Hepatic stellate cell (primary cell): Measurements from ENCODE around the gene ZNF521.
"Not testable (repeated sequence)": the region's sequence is repeated elsewhere in the genome, so short reads cannot be mapped to it uniquely, and the experiment has no call there.

Experiments
- DNase-seq: peaks from one replicate; pipeline ENCODE4 v3.0.0; 2011; ENCODE audit warnings: low spot score

Gene ZNF521

DNA sequence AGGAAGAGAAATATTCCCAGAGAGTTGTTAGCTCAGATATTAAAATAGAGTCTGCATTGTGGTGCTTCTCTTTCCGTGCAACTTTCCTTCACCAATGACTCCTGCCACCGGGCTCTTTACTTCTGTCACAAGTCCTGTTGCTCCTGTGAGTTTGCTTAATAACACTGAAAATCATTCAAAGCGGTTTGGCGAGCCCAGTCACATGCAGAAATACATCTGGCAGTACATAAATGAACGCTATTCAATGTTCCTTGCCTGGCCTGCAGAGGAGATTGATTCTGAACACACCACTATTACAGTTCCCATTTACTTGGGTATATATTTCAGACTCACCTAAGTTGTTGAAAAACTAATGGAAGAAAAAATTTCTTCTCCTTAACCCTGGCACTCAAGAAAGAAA is 276.6 kb downstream of the ZNF521 start:
- no peak for DNase-seq

DNA sequence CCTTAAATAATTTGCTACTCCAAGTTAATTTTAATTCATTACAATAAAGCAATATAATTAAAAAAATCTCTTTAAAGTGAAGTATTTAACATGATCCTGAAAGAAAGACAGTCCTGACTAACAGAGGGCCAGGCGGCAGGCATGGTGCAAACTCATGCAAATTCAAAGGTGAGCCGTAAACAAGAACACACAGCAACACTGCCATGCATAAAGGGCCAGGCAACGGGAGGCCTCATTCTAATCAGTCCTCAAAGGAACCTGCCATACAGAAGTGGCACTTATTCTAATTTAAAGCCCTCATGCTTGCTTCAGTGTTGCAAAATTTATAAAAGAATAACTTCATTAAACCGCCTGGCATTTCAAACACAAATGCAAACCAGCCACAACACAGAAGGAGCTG is 277.0 kb downstream of the ZNF521 start:
- DNase-seq = no peak

DNA sequence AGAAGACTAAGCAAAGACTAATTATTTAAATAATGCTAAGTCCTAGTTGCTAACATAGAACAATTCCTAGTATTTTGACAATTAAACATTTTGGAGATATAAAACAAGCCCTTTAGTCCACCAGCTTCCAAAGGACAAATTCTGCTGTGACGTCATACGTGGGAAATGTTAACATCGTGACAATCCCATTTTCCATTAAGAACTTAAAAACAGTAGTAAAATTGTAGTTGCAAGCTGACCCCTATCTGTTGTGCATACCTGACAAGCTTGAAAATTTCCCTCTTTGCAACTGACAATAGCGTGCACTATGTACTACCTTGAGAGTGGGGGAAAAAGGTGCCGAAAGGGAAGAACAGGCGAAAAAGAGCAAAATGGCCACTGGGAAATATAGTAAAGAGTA is 279.8 kb downstream of the ZNF521 start:
- no peak for DNase-seq

DNA sequence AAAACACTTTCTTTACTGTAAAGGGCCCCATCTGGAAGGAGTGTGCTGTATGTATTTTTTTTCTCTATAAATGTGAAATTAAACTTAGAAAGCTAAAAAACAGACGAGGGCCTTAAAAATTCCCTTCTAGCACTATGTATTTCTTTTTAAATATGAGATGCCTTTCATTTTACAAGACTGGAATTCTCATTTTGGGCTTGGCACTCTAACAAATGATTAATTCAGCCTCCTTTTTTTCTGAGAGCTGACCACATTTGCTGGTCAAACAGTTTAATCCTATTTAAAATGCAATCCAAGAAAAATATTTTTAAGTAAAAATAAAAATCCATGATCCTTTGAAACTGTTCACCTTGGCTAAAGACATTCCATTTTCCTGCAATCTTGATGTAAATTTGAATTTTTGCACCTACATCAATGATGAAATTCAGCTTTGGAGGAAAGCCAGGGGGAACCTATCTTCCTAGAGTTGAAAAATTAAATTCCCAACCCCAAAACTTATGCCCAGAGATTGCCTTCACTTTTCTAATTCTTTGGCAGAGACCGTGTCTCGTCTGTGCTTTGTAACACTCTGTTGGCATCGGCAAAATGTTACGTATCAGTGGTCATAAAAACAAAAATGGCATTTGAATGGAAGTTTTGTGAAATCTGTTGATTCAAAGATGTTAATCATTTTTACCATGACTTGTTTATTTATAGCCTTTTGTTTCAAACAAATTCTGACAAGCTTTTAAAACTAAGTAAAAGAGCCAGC is 284.5 kb downstream of the ZNF521 start:
- DNase-seq = no peak

DNA sequence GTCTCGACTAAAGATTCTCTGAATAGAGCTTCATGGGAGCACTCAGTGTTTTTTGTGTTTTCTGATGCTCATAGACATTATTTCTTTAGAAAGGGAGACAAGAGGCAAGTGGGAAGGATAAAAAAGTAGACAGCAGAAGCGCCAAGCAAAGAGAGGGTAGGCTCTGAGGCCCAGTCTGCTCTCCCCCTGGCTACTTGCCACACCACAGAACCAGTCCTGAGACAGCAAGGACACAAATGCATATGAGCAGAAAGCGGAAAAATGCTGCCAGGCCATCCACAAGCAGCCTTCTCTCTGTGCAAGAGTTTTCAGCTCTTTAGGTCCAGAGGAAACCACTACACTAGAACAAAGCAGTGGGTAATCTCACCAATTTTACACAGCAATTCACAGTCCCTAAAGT is 285.4 kb downstream of the ZNF521 start:
- no peak for DNase-seq

DNA sequence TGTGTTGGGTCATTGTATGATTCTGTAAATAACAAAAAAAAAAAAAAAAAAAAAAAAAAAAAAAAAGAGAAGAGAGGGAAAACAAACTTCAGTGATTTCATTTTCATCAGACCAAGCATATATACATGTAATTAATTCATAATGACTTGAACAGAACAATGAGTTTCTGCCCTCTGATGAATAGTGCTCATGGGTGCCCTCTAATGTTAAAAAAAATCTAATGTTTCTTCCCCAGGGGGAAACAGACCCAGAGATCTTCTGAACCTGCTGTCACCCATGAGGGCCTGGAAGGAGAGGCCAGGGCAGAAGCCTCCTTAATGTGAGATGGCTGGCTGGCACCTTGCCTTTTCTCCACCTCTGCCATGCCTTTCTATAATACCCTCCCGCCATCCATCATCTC is 289.2 kb downstream of the ZNF521 start:
- no peak for DNase-seq

DNA sequence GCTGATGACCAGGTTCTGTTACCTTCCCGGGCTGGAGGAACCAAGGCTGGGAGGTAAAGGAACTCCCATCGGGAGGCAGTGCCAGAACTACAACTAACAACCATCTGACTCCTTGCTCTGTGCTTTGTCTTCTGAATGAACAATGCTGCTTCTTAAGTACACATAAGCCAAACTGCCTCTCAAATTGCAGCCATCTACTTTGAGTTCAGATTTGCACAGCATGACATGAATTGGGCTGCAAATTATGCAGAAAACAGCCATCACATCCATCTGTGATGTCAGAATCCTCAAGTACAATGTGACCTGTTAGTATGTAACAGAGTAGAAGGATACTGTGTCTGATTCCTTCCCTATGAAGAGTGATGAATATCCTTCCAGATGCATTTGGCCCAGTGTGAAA is 290.6 kb downstream of the ZNF521 start:
- DNase-seq = no peak

DNA sequence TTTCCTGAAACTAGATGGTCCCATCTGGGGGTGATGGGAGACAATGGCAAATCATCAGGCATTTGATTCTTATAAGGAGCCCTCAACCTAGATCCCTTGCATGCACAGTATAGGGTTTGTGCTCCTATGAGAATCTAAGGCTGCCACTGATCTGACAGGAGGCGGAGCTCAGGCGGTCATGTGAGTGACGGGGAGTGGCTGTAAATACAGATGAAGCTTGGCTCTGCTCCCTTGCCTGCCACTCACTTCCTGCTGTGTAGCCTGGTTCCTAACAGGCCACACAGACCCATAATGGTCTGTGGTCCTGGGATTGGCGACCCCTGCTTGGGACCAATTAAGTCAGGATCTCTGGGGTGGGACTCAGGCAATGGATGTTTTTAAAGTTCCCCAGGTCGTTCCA is 293.4 kb downstream of the ZNF521 start:
- no peak for DNase-seq

DNA sequence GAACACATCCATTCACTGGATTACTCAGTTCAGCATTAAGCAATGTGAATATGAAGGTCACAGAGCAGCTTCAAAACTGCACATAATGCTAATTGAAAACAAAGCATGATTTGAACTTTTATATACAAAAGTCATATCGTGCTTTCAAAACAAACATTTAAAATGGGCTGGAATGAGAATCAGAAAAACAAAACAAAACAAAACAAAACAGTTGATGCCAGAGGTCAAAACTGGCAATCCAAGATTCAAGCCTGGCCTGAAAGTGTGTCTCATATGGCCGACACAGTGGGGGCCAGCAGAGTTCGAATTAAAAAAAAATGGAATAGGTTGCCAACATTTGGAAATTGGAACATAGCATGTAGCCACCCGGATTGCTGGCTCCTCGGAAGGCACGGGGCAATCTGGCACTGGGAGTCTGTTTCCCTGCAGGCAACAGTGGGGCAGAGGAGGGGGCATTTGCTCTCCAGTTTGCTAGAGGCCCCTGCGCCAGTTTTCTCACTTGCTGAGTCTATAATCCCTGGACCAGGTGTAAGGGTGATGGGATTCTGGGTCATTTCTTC is 294.4 kb downstream of the ZNF521 start:
- DNase-seq = no peak

DNA sequence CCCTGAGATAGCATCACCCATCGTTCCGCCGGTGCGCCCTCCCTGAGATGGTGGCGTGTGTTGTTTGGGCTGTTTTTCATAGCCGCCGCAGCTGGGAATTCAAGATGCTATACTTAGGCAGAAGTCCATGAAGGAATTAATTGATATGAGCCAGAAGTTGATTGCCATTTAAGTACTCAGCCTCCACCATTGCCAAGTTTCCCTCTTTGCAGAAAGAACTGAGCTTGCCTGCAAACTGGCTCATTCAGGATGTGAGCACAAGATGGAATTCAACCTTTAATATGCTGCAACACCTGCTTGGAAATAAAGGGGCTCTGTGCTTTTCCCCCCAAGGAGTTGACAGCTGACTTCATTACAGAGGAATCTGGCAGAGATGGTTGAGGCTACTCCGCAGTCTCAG is 295.5 kb downstream of the ZNF521 start:
- DNase-seq = no peak

DNA sequence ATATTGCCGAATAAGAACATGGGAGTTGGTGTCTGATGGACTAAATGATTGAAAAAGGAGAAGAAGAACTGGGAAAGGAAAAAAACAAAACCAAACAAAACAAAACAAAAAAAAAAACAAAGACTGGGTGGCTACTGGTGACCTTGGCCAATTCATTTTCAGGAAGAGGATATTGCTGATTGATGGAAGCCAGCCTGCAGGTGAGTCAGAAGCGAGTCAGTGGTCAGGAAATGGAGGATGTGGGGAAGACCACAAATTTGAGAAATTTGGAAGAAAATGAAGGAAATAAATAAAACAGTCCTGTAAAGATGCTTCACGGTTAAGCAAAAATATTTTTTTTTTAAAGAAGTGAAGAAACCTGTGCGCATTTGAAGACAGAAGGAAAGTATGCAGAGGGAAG is 296.9 kb downstream of the ZNF521 start:
- no peak for DNase-seq

DNA sequence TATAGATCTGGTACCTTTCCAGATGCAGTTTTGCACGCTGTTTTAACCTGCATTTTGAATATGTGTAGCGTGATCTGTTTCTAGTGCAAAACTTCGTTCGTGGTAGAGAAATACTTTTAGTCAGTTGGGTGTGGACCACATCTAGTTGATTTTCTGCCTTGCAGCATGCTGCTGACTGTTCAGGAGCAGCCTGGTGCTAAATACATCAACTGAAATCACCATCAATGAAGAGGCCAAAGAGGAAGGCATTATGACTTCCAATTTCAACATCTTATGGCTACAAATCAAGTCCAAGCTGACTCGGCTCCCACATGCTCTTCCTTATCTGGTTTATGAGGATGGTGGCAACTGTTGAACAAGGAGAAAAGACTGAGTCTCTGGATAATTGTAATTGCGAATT is 298.5 kb downstream of the ZNF521 start:
- no peak for DNase-seq

DNA sequence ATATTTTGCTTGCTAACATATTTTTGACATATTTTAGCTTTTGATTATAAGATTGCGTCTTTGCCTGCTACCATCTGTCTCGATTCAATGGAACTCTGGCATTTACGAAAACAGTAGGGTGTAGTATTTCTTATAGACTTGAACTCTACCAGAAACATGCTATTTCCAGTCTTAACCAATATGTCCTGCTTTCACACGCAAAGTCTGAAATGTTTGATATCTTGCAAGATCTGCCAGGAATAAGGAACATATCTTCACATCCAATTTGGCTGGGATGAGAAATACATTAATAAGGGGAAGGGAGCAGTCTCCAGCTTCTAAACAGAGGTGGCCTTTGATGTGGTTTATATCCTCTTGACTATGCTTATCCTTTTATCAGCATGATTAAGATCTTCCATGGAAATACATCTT is 299.4 kb downstream of the ZNF521 start:
- DNase-seq = no peak

DNA sequence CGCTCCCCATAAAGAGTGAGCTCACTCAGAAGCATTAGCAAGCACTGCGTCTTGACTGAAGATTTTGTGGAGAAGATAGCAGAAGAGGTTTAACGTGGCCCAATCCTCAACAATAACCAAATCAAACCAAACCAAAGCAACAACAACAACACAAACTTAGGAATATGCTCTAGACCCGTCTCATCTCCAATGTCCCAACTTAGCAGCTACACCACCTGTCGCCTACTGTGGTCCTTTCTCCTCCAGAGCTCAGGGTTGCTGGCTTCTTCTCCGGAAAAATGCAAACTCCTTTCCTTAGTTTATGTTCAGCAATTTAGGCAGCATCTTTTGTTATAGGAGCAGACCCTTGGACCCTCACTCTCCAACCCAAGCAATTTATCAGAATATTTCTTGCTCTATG is 301.4 kb downstream of the ZNF521 start:
- no peak for DNase-seq

DNA sequence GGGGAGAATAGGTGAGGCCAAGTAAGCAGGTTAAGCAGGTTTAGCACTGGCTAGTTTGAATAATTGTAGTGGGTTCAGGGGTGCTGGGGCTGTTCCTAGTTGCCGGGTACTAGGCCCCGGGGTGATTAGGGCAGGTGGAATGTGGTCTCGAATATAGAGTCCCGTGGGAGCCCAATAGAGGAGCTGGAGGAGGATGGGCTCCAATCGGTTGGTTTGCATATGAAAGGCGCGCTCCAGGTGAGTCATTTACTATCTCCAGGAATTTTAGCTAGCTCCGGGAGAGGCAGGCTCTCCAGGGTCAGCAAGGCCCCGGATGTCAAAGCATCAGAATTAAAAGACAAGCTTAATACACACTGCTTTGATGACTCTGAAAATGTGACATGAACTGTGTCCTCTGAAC is 304.0 kb downstream of the ZNF521 start:
- DNase-seq = no peak

DNA sequence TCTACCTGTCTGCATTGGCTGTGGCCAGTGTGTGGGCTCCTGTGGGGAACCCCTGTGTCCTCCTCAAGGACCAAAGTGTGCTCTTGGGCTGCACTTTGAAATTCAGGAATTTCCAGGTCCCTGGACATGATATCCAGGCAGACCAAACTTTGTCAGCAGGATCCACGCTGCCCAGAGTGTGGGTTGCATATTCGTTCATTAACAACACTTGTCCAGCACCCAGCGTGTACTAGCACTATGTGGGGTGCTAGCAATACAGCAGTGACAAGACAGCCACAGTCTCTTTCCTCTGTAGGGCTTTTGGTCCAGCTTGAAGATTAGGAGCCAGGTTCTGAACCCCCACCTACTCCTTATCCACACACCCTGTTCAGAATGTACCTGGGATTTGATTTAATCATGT is 304.5 kb downstream of the ZNF521 start:
- no peak for DNase-seq

DNA sequence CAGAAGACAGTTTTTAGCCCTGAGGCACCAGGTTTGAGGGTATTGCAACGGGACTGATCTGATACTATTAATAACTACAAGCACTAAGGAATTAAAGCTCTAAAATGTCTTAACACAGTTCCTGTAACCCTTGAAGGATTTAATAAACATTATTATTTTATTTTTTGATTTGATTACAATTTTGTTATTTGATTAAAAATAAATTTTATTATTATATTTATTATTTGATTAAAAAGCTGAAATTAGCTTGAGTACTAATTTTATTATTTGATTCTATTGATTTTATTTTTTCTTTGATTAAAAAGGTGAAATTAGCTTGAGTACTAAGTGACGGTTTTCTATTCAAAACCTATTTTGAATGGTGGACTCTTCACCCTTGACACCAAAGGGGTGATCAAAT is 307.3 kb downstream of the ZNF521 start:
- DNase-seq = no peak

DNA sequence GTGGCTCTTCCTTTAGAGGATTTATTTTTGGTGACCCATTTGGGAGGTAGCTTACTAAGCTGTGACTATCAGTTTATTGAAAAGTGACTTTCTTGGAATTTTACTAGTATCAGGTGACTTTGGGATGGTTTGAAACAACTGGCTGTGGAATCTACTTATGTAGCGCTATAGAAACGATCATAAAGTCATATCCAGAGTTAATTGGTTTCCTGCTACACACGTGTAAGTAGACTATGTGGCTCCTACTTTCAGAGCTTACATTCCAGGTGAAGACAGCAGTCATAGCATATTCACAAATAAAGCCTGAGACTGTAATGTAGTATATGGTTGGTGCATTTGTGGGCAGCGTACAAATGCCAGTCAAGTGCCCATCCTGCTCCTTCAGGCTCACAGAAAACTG is 308.9 kb downstream of the ZNF521 start:
- no peak for DNase-seq

DNA sequence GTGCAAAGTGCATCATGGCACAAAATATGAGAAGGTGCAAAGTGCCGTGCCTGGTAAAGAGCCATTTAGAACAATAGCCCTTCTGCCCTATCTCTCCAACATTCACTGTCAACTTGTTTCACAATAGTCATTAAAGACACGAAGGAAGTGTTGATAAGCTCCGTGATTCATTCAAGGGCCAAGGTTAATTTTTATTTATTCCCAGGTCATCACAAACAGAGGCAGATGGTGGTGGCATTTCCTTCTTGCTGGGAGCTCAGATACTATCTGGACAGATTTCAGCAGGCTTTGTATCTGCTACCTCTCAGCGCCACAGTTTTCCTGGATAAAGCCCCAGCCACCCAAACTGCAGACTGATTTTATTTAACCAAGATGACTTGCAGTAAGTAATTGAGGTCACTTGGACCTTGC is 309.3 kb downstream of the ZNF521 start:
- no peak for DNase-seq

DNA sequence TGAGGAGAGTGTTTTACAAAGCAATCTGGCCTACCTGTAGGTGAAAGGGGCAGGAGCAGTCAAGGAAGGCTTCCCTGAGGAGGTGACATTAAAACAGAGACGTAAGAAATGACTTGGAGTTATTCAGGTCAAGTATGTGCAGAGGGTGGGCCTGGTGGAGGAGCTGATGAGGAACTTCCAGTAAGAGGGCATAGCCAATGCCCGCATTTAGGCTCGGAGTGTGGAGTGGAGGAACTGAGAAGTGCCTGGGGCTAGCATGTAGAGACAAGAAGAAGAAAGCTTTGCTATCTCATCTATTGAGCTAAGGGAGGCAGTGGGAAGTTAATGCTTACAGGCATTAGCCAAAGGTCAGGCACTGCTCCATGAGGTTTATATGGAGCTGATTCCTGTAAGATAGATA is 312.2 kb downstream of the ZNF521 start:
- DNase-seq = no peak

DNA sequence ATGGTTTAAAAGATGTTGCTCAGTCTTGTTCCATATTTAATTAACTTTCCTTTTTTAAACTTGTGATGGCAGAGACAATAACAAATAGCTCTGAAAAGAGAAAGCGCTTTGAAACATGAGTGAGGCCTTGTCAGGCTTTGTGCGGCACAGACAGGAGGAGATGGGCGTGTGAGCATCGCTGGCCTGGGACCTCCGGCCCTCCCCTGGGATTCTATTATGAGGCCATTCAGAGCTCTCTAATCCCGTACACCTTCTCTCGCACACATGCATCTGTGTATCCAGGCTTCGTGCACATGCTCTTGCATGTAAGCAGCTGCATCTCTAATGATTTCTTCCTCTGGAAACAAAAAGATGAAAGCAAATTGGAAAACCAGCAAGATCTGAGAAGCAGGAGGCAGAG is 313.7 kb downstream of the ZNF521 start:
- no peak for DNase-seq

DNA sequence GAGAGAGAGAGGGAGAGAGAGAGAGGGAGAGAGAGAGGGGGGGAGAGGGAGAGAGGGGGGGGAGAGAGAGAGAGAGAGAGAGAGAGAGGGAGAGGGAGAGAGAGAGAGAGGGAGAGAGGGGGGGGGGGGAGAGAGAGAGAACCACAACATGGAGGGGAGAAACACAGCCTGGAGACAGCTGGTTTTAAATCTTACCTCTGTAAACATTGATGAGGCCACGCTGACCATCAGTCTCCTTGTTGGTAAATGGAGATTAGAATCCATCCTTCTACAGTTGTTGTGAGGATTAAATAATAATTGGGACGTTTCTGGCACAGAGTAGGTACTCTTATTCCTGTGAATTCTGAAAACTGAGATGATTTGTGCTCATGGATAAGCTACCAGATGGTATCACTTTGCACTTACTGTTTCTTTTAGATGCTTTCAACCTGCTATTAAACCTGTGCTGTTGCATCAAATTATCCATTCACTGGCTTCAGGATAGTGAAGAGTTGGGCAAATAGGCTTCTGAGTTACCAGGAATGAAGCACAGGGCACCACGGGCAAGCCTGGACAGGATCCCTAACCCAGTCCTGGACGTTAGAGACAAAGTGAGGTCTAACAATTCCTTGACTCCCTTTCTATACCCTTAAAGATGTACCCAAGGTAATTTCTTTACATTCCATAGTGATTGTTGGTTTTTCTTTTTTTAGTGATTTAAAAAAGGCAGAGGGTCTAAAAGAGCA is 318.1 kb downstream of the ZNF521 start:
- no peak for DNase-seq

DNA sequence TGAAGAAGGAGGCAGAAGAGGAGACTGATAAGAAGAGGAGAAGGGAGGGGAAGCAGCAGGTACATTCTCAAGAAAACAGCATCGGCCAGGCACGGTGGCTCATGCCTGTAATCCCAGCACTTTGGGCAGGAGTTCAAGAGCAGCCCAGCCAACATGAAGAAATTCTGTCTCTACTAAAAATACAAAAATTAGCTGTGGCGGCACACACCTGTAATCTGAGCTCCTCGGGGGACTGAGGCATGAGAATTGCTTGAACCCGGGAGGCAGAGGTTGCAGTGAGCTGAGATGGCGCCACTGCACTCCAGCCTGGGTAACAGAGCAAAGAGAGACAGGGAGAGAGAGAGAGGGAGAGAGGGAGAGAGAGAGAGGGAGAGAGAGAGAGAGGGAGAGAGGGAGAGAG is 318.8 kb downstream of the ZNF521 start:
- not testable (repeated sequence) for DNase-seq

DNA sequence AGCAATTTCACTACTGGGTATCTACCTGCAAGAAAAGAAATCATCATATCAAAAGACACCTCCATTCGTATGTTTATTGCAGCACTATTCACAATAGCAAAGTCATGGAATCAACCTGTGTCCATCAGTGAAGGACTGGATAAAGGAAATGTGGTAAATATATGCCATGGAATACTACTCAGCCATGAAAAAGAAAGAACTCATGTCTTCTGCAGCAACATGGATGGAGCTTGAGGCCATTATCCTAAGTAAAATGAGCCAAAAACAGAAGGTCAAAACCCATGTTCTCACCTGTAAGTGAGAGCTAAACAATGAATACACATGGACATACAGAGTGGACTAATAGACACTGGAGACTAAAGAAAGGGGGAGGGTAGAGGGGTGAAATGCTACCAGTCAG is 322.2 kb downstream of the ZNF521 start:
- DNase-seq = no peak
